Activated CD8-positive, alpha-beta memory T cell treated with anti-CD3 and anti-CD28 coated beads, Interleukin-2, amount 50 U/mL, for 1 hour (primary cell): ENCODE data around the gene TMEM203.

ENCODE experiments used
- DNase-seq: peaks from one replicate; pipeline ENCODE4 v3.0.0-alpha.2; 2020; ENCODE audit errors: extremely low read depth

TMEM203 gene

DNA sequence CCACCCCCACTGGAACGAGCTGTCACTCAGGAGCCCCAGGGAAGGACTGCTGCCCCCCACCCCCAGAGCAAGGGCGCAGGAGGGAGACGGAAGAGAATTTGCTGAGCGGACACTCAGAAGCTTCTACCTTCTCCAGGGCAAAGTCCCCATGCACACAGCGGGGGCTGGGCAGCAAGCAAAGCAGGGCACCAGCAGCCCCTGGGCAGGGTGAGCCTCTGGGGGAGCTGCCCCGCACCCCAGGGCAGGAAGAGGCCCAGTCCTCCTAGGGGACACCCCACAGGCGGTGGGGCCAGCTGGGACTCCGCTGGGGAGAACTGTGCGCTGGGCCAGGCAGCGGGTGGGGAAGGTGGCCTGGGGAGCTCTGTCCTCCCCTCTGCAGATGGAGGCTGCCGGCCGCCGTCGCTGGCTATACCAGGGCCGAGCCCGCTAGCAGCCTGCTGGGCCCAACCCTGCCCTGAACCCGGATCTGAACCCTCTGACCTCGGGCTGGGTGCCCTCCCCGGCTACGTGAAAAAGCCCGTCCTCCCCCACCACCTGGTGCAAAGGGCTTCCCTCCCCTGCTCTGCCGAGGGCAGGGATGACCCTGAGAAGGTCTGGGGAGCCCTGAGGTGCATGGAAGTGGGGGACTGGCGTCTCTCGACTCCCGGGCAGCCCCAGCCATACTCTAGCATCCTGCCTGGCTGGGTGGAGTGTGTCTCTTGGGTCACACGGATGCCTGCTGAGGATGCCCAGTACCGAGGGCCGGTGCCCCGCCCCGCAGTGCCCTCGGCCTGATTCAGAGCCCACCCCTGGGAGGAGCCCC, 24.7 kb upstream of the TMEM203 start:
- DNase-seq = no peak

DNA sequence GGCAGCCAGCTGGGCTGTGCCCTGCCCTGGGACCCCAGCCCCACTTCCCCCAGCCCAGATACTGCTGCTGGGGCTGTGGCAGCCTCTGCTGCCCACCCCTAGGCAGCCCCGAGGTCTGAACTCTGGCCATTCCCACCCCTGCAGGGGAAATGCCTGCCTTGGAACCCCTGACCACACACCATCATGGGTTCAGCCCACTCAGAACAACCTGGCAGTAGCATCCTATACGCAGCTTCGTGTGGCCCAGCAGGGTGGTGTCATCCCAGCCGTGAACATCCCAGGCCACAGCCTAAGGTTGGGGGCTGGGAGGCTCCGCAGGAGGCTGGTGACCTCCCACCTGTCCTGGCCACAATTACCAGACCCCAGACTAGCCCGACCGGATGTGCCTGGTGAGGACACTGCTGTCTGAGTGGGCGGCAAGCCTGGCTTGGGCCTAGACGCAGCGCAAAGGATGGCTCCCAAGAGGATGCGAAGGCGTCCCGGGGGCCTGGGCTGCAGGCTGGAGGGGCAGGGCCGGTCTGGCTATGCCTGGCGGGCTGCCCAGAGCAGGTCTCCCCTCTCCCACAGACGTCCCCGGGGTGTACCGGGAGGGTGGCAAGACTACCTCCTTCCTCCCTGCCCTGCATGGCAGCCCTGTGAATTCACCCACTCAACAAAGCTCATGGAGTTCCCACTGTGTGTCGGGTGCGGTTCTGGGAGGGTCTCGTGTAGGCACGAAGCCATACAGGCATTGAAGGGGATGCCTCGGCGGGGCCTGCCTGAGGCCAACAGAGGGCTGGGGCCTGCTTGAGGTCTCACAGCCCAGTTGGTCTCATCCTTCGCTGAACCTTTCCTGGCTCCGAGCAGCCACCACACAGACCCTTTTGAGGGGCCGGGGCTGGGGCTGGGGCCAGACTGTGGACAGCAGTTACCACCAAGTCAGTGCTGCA, 23.8 kb upstream of the TMEM203 start:
- DNase-seq = no peak

- no peak for DNase-seq
Observed at GRCh38 chr9:137228506-137228967, 23.1 kb upstream of the TMEM203 start.

DNA sequence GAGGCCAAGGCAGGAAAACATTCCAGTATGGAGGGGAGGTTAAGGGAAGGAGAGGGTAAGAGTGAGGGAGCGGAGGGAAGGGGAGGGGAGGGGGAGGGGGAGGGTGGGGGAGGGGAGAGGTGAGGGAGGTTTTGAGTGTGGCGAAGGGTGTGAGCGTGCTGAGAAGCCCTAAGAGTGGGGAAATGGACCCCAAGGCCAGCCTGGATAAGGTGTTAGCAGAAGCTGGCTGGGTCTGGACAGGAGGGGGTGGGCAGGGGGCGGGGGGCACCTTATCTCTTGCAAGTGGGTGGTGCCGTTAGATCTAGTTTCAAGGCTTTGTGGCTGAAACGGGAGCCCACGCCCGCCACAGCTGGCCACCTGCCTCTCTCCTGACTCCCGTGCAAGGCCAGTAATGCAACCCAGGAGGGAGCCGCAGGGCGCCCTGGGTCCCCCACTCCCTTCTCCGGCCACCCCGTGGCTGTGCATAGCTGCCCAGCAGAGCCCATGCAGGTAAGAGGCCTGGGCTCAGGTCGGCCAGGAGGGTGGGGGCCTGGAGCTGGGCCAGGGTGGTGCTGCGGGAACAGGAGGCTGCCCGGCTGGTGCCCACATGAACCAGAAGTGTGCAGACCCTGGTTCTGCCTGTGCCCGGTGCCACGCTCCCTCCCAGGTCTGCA, 22.5 kb upstream of the TMEM203 start:
- DNase-seq = no peak

DNA sequence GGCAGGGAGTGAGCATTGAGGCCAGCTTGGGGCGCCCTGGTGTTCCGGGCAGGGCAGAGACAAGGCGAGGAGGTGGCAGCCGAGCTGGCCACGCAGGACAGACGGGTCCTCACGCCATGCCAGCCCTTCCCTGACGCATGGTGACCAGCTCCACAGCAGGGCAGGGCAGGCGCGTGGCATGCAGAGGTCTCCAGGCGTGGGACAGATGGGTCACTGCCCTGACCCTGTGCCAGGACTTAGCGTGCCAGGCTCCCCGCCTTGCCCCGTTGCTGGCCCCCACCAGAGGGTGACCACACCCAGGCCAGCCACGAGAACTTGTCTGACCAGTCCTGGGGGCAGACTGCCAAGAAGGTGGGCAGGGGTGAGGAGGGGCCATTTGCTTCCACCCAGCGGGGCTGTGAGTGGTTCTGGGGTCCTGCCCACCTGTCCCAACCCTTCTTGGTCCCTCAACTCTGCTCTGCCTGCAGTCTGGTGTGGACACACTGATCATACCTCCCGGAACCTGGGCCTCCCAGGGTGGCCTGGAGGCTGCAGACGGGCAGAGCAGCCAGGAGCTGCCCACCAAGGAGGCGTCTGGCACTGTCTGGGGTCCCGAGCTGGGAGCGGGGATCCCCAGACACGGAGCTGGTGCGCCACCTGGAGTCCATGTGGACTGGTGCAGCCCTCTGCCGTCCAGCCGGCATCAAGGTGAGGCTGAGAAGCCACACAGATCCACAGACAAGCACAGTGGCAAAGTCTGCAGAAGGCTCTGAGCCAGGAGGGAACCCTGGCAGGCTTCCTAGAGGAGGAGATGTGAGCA, 21.8 kb upstream of the TMEM203 start, which contains the start of gene RNF224:
RNF224 (plus strand) TSS at position 449 of the 799 bp plus-strand sequence. CDS start 834 bp downstream, outside the sequence.
- peak; percentile 61 for DNase-seq

DNA sequence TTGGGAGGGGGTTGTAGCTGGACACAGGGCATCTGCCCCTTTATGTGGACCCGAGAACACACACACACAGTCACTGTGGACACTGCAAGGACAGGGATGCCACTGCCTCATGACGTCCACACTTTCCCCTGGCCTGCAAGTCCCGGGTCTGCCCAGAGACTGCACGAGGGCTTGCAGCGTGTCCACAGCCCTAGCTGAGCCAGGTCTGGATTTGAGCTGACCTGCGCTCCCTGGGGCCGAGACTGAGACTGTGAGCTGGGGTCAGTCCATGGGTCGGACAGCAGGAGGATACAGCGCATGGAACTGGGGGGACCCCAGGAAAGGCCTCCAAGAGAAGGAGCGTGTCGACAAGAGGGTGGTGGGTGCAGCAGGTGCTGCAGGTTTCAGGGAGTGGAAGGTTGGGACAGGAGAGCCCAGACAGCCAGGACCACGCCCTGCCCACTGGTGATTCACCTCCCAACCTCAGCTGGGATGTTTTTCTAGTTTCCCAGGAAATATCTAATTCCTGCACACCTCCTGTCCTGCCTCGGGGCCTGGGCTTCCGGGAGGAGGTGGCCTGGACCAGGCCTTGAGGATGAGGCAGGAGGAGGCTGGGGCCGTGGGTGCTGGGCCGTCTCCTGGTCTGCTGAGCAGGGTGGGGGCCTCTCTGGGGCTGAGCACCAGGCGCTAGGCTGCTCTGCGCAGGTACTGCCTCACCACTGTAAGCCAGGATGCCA, 21.0 kb upstream of the TMEM203 start:
- DNase-seq = no peak

- no peak for DNase-seq
Observed at GRCh38 chr9:137225699-137226331, 20.4 kb upstream of the TMEM203 start.

DNA sequence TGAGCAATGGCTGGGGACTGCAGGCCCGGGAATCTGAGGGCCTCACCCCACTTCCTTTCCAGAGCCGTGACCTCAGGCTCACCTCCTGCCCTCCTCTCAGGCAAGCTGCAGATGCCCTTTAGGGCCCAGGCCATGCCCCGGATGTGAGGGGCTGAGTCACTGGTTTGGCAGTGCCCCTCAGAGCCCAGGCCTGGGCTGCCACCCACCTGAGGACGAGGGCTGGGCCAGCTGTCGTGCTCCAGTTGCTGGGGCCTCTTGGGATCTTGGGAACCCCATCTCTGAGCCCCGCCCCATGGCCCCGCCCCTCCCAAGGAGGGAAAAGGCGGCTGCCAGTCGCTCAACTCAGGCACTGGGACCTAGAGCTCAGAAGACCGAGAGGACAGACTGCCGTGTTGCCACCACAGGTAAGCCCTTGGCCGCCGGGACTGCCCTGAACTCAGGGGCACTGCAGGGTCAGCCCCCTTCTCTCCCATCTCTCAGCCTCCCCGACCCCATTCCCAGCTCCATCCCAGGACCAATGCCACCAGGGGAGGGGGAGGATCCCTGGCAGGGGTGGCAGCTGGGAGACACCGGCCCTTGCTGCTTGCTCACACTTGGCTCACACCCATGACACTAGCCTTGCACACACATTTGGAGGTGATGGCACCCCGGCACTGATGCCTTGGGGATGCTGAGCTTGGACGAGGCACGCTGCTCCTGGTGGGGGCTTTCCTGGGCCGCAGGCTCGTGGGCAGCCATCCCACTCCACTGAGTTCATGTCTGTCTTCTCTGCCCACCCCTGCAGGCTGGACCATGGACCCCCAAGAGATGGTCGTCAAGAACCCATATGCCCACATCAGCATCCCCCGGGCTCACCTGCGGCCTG, 19.6 kb upstream of the TMEM203 start, which contains the start of gene CYSRT1:
CYSRT1 (plus strand) TSS at position 345 of the 865 bp plus-strand sequence; CDS start at position 793, 448 bp downstream.
- no peak for DNase-seq

DNA sequence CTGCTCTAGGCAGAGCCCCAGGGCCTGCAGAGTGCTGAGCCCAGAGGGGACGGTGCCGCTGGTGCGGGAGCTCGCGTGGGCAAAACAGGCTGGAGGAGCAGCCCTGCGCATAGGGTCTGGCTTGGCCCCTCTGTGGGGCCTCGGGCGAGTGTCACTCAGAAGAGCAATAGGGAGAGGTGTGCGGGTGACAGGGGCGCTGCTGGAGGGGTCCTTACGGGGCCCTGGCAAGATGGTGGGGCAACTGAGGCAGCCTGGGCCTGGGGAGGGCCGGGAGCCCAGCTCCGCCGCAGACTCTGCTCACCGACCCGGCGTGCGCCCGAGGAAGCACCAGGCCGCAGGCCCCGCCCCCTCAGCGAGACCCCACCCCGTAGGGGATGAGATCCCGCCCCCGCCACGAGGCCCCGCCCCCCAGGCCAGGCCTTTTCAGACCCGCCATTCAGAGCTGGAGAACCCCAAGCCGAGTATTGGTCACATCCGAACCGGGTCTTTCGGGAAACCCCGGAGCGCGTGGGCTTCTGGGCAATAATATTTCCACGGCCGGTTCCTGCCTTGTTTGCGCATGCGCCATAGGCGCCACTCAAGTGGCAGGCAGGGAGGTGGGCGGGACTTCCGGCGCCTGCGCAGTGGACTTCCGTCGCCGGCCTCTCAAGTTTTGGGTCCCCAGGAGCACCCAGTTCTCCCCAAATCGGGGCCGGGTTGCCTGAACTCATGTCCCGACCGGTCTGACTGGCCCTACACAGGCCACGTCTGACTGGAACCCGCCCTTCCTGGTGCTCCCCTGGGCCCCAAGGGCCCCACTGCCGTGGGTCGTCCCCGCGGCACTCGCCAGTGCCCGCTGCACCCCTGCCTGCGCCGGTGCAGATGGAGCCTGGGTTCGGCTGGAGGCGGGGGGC, 17.9 kb upstream of the TMEM203 start:
- peak; percentile 97 for DNase-seq

GRCh38 chr9:137222190-137223077, 17.0 kb upstream of the TMEM203 start, which contains the start of gene RNF208:
TSS of gene RNF208 (minus strand) at chr9:137222240. CDS start at chr9:137221212, 1,028 bp downstream.
- no peak for DNase-seq

DNA sequence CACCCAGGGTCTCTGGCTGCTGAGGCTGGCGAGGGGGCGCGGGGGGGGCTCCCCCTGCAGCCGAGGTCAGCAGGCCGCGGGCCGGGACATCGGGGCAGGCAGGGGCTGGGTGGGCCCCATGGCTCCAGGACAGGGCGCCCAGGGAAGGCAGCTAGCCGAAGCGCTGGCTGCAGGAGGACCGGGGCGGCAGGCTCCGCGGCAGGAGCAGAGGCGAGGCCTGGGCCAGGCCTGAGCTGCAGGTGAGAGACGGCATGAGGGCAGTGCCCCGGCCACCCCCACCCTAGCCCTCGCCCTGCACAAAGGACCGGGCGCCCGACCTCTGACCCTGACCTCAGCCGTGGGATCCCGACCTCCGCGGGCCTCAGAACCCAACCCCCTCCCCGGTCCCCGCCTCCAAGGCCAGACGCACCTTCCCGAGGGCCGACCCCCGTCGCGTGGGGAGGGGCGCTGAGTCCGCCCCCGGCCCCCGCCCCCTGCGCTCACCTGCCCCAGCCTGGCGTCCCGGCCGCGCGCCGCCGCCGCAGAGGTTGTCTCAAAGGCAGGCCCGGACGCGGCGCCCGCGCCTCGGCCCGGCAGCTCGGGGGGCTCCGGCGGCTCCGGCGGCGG, 16.2 kb upstream of the TMEM203 start:
- no peak for DNase-seq

DNA sequence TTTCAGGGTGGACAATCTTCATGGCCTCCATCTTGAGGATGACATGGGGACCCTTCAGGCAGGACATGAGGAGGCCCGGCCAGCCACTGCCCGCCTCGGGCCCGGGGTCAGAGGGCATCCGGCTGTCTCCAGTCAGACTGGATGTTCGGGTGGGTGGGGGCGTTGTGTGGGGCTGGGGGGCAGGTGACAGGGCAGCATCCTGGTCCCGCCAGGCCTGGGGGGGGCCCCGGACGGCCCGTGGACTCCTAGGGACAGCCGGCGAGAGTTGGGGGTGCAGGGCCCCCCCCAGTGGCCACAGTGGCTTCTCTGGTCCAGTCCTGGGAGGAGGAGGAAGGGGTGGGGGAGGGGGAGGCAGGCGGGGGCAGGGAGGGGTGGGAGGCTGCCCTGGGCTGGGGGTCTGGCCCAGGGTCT, 15.7 kb upstream of the TMEM203 start:
- DNase-seq = no peak

- DNase-seq = no peak
Observed at GRCh38 chr9:137220317-137221094, 15.1 kb upstream of the TMEM203 start.

GRCh38 chr9:137219757-137220316, 14.4 kb upstream of the TMEM203 start:
- no peak for DNase-seq

DNA sequence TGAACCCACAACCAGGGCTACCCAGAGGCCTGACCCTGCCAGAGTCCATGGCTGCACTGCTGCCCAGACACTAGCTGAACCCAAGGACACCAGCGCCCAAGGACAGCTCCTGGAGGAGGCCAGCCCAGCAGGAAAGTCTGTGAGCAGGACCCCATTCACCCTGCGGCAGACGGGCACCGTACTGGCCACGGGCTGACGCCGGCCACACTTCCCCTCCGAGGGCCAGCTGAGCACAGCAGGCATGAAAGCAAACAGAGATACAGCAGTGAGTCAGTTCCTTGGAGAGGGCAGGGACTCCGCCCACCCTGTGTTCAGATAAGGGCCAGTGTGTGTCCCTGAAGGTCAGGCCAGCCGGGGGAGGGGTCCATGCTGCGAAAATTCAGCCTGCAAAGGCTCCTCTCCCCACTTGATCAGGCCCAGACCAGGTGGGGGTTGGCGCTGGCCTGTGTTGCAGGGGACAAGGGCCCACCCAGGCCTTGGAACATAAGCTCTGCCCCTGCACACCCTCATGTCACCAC, 13.4 kb upstream of the TMEM203 start:
- DNase-seq = no peak
